GM23338 (cell line): Measurements from ENCODE around the gene KRTAP5-10. TPM values are rescaled to one million over a fixed set of nuclear protein-coding genes. Genes with fewer than 3 reads are reported as not detected.
A peak's percentile ranks its signal among the peaks of the same experiment; 100 is the strongest.

Experiments
- ATAC-seq: fragments of 200-7000 bp; cut with Tn5 transposase; 3 replicates; pipeline ENCODE4 v1.9.1; 2020
- DNase-seq: peaks from one replicate; pipeline ENCODE4 v3.0.0-alpha.2; 2015; ENCODE audit warnings: low spot score
- H2AFZ ChIP-seq: fragments of 200-600 bp; sonication (generic); 2 replicates; pipeline ENCODE4 v1.8.0; 2016; ENCODE audit warnings: antibody characterized with exemption, mild to moderate bottlenecking, moderate library complexity
- H3F3A ChIP-seq: fragments of 200-600 bp; sonication (generic); replicated peaks from 2 replicates; pipeline ENCODE4 v1.8.0; 2017; ENCODE audit warnings: antibody characterized with exemption, mixed run types, low read depth
- H3K27ac ChIP-seq: fragments of 200-600 bp; sonication (generic); 2 replicates; pipeline ENCODE4 v1.6.1; 2016; ENCODE audit warnings: low read depth
- H3K27me3 ChIP-seq: fragments of 200-600 bp; sonication (generic); 2 replicates; pipeline ENCODE4 v1.8.0; 2016; ENCODE audit warnings: mild to moderate bottlenecking, mixed run types, moderate library complexity; ENCODE audit not compliant: insufficient read depth
- H3K36me3 ChIP-seq: fragments of 200-600 bp; sonication (generic); 2 replicates; pipeline ENCODE4 v1.8.0; 2016; ENCODE audit warnings: mild to moderate bottlenecking; ENCODE audit not compliant: insufficient read depth
- H3K4me1 ChIP-seq: fragments of 200-600 bp; sonication (generic); 2 replicates; pipeline ENCODE4 v1.8.0; 2016; ENCODE audit warnings: mild to moderate bottlenecking, moderate library complexity; ENCODE audit not compliant: insufficient read depth
- H3K4me2 ChIP-seq: fragments of 200-600 bp; sonication (generic); 2 replicates; pipeline ENCODE4 v1.7.1; 2017; ENCODE audit warnings: mixed run types
- H3K4me3 ChIP-seq: fragments of 200-600 bp; sonication (generic); 2 replicates; pipeline ENCODE4 v1.6.1; 2016; ENCODE audit warnings: mixed run types
- H3K79me2 ChIP-seq: fragments of 200-600 bp; sonication (generic); replicated peaks from 2 replicates; pipeline ENCODE4 v1.8.0; 2017; ENCODE audit warnings: mild to moderate bottlenecking; ENCODE audit not compliant: insufficient read depth
- H3K9me2 ChIP-seq: fragments of 200-600 bp; sonication (generic); 2 replicates; pipeline ENCODE4 v1.8.0; 2017; ENCODE audit not compliant: insufficient read depth
- H4K20me1 ChIP-seq: fragments of 200-600 bp; sonication (generic); replicated peaks from 2 replicates; pipeline ENCODE4 v1.8.0; 2017; ENCODE audit warnings: mild to moderate bottlenecking; ENCODE audit not compliant: insufficient read depth
- H3K27ac Mint-ChIP-seq: 2 replicates; pipeline ENCODE4 v1.8.0; 2020; ENCODE audit warnings: inconsistent platforms, mild to moderate bottlenecking, moderate library complexity, mixed read lengths
- H3K27me3 Mint-ChIP-seq: 3 replicates; pipeline ENCODE4 v1.8.0; 2022; ENCODE audit warnings: low read depth, mild to moderate bottlenecking, moderate library complexity, mixed read lengths, inconsistent platforms; ENCODE audit not compliant: insufficient read depth, poor library complexity
- H3K36me3 Mint-ChIP-seq: 3 replicates; pipeline ENCODE4 v1.8.0; 2021; ENCODE audit warnings: low read depth, mild to moderate bottlenecking, inconsistent platforms, moderate library complexity, mixed read lengths
- H3K4me1 Mint-ChIP-seq: 3 replicates; pipeline ENCODE4 v1.8.0; 2020; ENCODE audit warnings: mild to moderate bottlenecking, inconsistent platforms, mixed read lengths
- H3K4me3 Mint-ChIP-seq: 3 replicates; pipeline ENCODE4 v1.8.0; 2021; ENCODE audit warnings: moderate library complexity, mild to moderate bottlenecking, inconsistent platforms, mixed read lengths
- H3K9me3 Mint-ChIP-seq: 3 replicates; pipeline ENCODE4 v1.8.0; 2020; ENCODE audit warnings: moderate library complexity, mild to moderate bottlenecking, inconsistent platforms, mixed read lengths
- CREB1 ChIP-seq: fragments of 250-450 bp; sonication (Bioruptor Pico); IDR thresholded peaks from 2 replicates; pipeline ENCODE4 v1.5.0; 2020; ENCODE audit warnings: low read depth, mild to moderate bottlenecking, moderate library complexity
- CTCF ChIP-seq, 2 experiments: fragments of 200-600 bp in 1 of 2; sonication (generic) in 1 of 2; conservative IDR thresholded peaks; 2 replicates each; pipeline versions ENCODE4 v1.5.1 to v1.6.1; 2016 to 2017; ENCODE audit warnings: antibody characterized with exemption in 2 of 2, low read depth in 2 of 2, mild to moderate bottlenecking in 2 of 2, moderate library complexity in 1 of 2
- ETS1 ChIP-seq: IDR thresholded peaks from 2 replicates; pipeline ENCODE4 v1.6.1; 2016; ENCODE audit warnings: antibody characterized with exemption
- EZH2 ChIP-seq: fragments of 200-600 bp; sonication (generic); IDR thresholded peaks from one replicate; pipeline ENCODE4 v1.8.0; 2017; ENCODE audit warnings: antibody characterized with exemption, mild to moderate bottlenecking, low read depth; ENCODE audit not compliant: unreplicated experiment
- EZH2phosphoT487 ChIP-seq: fragments of 200-600 bp; sonication (generic); IDR thresholded peaks from one replicate; pipeline ENCODE4 v1.8.1; 2018; ENCODE audit warnings: antibody characterized with exemption; ENCODE audit not compliant: unreplicated experiment
- JUNB ChIP-seq: IDR thresholded peaks from one replicate; pipeline ENCODE4 v1.6.1; 2016; ENCODE audit warnings: antibody characterized with exemption; ENCODE audit not compliant: unreplicated experiment
- NANOG ChIP-seq: IDR thresholded peaks from 2 replicates; pipeline ENCODE4 v1.6.1; 2016; ENCODE audit warnings: antibody characterized with exemption, borderline replicate concordance
- POLR2AphosphoS5 ChIP-seq: IDR thresholded peaks from 2 replicates; pipeline ENCODE4 v1.6.1; 2016; ENCODE audit warnings: antibody characterized with exemption, low read depth
- REST ChIP-seq: IDR thresholded peaks from one replicate; pipeline ENCODE4 v1.6.1; 2018; ENCODE audit warnings: antibody characterized with exemption; ENCODE audit not compliant: unreplicated experiment
- STAT1 ChIP-seq: IDR thresholded peaks from one replicate; pipeline ENCODE4 v1.6.1; 2016; ENCODE audit warnings: antibody characterized with exemption; ENCODE audit not compliant: unreplicated experiment
- ZNF114 ChIP-seq: fragments of 250-450 bp; sonication (Bioruptor Pico); IDR thresholded peaks from 2 replicates; pipeline ENCODE4 v1.5.0; 2020; ENCODE audit warnings: mild to moderate bottlenecking, moderate library complexity
- ZNF331 ChIP-seq: fragments of 250-450 bp; sonication (Bioruptor Pico); IDR thresholded peaks from 2 replicates; pipeline ENCODE4 v1.5.0; 2020; ENCODE audit warnings: low read depth, mild to moderate bottlenecking, moderate library complexity
- ZNF462 ChIP-seq: fragments of 250-450 bp; sonication (Bioruptor Pico); IDR thresholded peaks from 2 replicates; pipeline ENCODE4 v1.5.0; 2020; ENCODE audit warnings: mild to moderate bottlenecking, moderate library complexity
- polyA plus RNA-seq: library from polyadenylated mRNA; unstranded; fragments of >200 nt; fragmentation: Nextera tagmentation; extraction: Ambion mirVana; gene quantifications from 2 replicates; pipeline ENCODE4 v1.2.1, GENCODE V29; 2016
- total RNA-seq: library from RNA; depleted of rRNA; stranded (reverse); fragments of >200 nt; shearing (Covaris generic); gene quantifications from 2 replicates; pipeline ENCODE4 v1.2.3, GENCODE V29; 2014

The KRTAP5-10 gene
- total and polyA plus RNA-seq, 2 experiments from 2014 or later = not detected

- Histone ChIP-seq H2AFZ (no peak within 1 kb of the TSS), H4K20me1 (no peaks in the 10 kb centered on the region), H3K4me1 (peaks cover 11% of the 10 kb centered on the region), H3K4me3 (no peak within 1 kb of the TSS), H3K36me3 (no peaks in the 10 kb centered on the region), H3K27me3 (no peaks in the 10 kb centered on the region), H3K79me2 (no peaks in the 10 kb centered on the region), H3K9me2 (no peaks in the 10 kb centered on the region), H3K4me2 (0 out of 2 replicates have a peak within 1 kb of the TSS, but pooled peaks have one; percentile 23), H3K27ac (no peak within 1 kb of the TSS), H3F3A (no peaks in the 10 kb centered on the region)
- Mint-ChIP-seq H3K4me1 (peaks cover 32% of the 10 kb centered on the region), H3K36me3 (no peaks in the 10 kb centered on the region), H3K27me3 (peaks cover 11% of the 10 kb centered on the region), H3K27ac (no peak within 1 kb of the TSS), H3K4me3 (no peak within 1 kb of the TSS), H3K9me3 (no peaks in the 10 kb centered on the region)
- TF ChIP-seq JUNB (no peak), REST (no peak), EZH2phosphoT487 (no peak), ETS1 (no peak), CTCF (conservative IDR thresholded peaks at IDR 0.05; ENCODE audit: low read depth in 2 of 2) (no peak), POLR2AphosphoS5 (no peak), ZNF114 (no peak), EZH2 (no peak), NANOG (no peak), CREB1 (CRISPR knock-in tag) (no peak), ZNF462 (CRISPR knock-in tag) (no peak), STAT1 (no peak), ZNF331 (CRISPR knock-in tag) (no peak)
- DNase-seq (no peak), ATAC-seq (no peak)
Measured at GRCh38 chr11:71582309-71582895, 17.0 kb downstream of the KRTAP5-10 start, which contains the start of gene KRTAP5-11. TSS of gene KRTAP5-11 (minus strand) at chr11:71582875. CDS start at chr11:71582837, 38 bp downstream.
